A673 (cell line): ENCODE results near the gene IER3. TPM values are rescaled to one million over a fixed set of nuclear protein-coding genes. Genes with fewer than 3 reads are reported as not detected.
A peak's percentile ranks its signal among the peaks of the same experiment; 100 is the strongest.
"Not testable (repeated sequence)": the region's sequence is repeated elsewhere in the genome, so short reads cannot be mapped to it uniquely, and the experiment has no call there.

Source experiments
- BruUV-seq: library from RNA; stranded (reverse); fragments of 400-500 nt; replicated peaks from 2 replicates; lab custom pipeline; 2021; lab: Mats Ljungman, UMichigan
- CTCF ChIA-PET: fragments of 300-600 bp; sonication (Branson Sonifier 250); formaldehyde crosslinking; loops from one replicate; lab custom pipeline; 2022; ENCODE audit warnings: antibody characterized with exemption; lab: Charles Lee
- POLR2A ChIA-PET: fragments of 300-600 bp; sonication (Branson Sonifier 250); formaldehyde crosslinking; loops from one replicate; lab custom pipeline; 2022; ENCODE audit warnings: antibody characterized with exemption; ENCODE audit not compliant: low non-redundant PET; lab: Charles Lee
- DNase-seq: peaks from one replicate; pipeline ENCODE4 v3.0.0-alpha.2; 2015; ENCODE audit warnings: low spot score
- H3K27ac ChIP-seq: fragments of 200-600 bp; sonication (generic); 2 replicates; pipeline ENCODE4 v1.5.1; 2016; ENCODE audit warnings: mixed run types, low read depth, mild to moderate bottlenecking, mixed read lengths, antibody characterized with exemption, low read length; ENCODE audit not compliant: poor library complexity, severe bottlenecking
- H3K27me3 ChIP-seq: fragments of 200-600 bp; sonication (generic); replicated peaks from 2 replicates; pipeline ENCODE4 v1.6.1; 2017; ENCODE audit warnings: mixed run types, low read depth, mild to moderate bottlenecking, mixed read lengths, antibody characterized with exemption, low read length; ENCODE audit not compliant: insufficient read depth, poor library complexity
- H3K36me3 ChIP-seq: fragments of 200-600 bp; sonication (generic); 2 replicates; pipeline ENCODE4 v1.6.1; 2016; ENCODE audit warnings: mixed run types, mild to moderate bottlenecking, mixed read lengths, antibody characterized with exemption, low read length; ENCODE audit not compliant: insufficient read depth, poor library complexity, severe bottlenecking
- H3K4me1 ChIP-seq: fragments of 200-600 bp; sonication (generic); 2 replicates; pipeline ENCODE4 v1.6.1; 2017; ENCODE audit warnings: mixed run types, mild to moderate bottlenecking, mixed read lengths, antibody characterized with exemption, low read length; ENCODE audit not compliant: insufficient read depth, poor library complexity, severe bottlenecking
- H3K4me3 ChIP-seq: fragments of 200-600 bp; sonication (generic); 2 replicates; pipeline ENCODE4 v1.5.1; 2016; ENCODE audit warnings: low read depth, mixed run types, mild to moderate bottlenecking, mixed read lengths, low read length; ENCODE audit not compliant: poor library complexity, severe bottlenecking
- H3K9me3 ChIP-seq: fragments of 200-600 bp; sonication (generic); 2 replicates; pipeline ENCODE4 v1.6.1; 2016; ENCODE audit warnings: mixed run types, low read depth, mild to moderate bottlenecking, mixed read lengths, antibody characterized with exemption, low read length; ENCODE audit not compliant: poor library complexity, severe bottlenecking
- CTCF ChIP-seq: fragments of 300-800, 200-600 bp; sonication (generic); conservative IDR thresholded peaks from 2 replicates; pipeline ENCODE4 v1.5.1; 2017; ENCODE audit warnings: low read depth, mild to moderate bottlenecking, antibody characterized with exemption, low read length, moderate library complexity, mixed read lengths
- EZH2 ChIP-seq: fragments of 200-600 bp; sonication (generic); IDR thresholded peaks from 2 replicates; pipeline ENCODE4 v1.6.1; 2017; ENCODE audit warnings: borderline replicate concordance, low read depth, mild to moderate bottlenecking, mixed read lengths, antibody characterized with exemption, low read length; ENCODE audit not compliant: poor library complexity, severe bottlenecking
- intact Hi-C: fragments of 100-400 bp; cut with micrococcal nuclease; formaldehyde crosslinking; loops from one replicate; pipeline ENCODE4 v1.10.0; 2022; ENCODE audit not compliant: unreplicated experiment
- total RNA-seq: library from RNA; stranded (reverse); gene quantifications from 2 replicates; pipeline ENCODE4 v1.2.3, GENCODE V29; 2021

Gene IER3
- total RNA-seq, 1 experiment from 2014 or later: 34.6 TPM

GRCh38 chr6:30726506-30727413, 17.6 kb downstream of the IER3 start:
- H3K4me1 ChIP-seq: peaks cover 26% of the 10 kb centered on the region
- ChIA-PET CTCF (interaction anchor here (0.6 to 1.0 kb wide), 3 partner anchors 9 to 361 kb away, joined by 3 to 8 read pairs (median 5); no protein-coding TSS in a partner anchor), POLR2A (interaction anchor here (0.5 to 0.7 kb wide), 4 partner anchors 9 to 573 kb away, joined by 3 to 4 read pairs (median 4); partner anchors contain the start of gene MDC1)
- H3K27ac ChIP-seq: peak overlapping the region; percentile 51
- DNase-seq: peak; percentile 22
- H3K9me3 ChIP-seq: no peaks in the 10 kb centered on the region
- peaks cover 65% of the 10 kb centered on the region for H3K36me3 ChIP-seq
- no TSS peak for BruUV-seq
- H3K4me3 ChIP-seq: no peak overlapping the region
- TF ChIP-seq CTCF: no peak
- TF ChIP-seq EZH2: no peak
- intact Hi-C loops: loop anchor here (5.0 kb wide), 2 partner anchors 151 to 361 kb away; no protein-coding TSS in a partner anchor
- H3K27me3 ChIP-seq: no peaks in the 10 kb centered on the region

- TF ChIP-seq CTCF: no peak
- TF ChIP-seq EZH2: no peak
- peaks cover 25% of the 10 kb centered on the region for H3K4me1 ChIP-seq
- DNase-seq: peak; percentile 54
- no peak overlapping the region for H3K4me3 ChIP-seq
- CTCF ChIA-PET: no interaction called here
- peaks cover 68% of the 10 kb centered on the region for H3K36me3 ChIP-seq
- POLR2A ChIA-PET: interaction anchor here (0.6 kb wide), 2 partner anchors 87 to 252 kb away, joined by 4 read pairs; no protein-coding TSS in a partner anchor
- no peak overlapping the region for H3K27ac ChIP-seq
- no peaks in the 10 kb centered on the region for H3K9me3 ChIP-seq
- BruUV-seq: no TSS peak
- intact Hi-C loops: loop anchor here (5.0 kb wide), 2 partner anchors 151 to 361 kb away; no protein-coding TSS in a partner anchor
- no peaks in the 10 kb centered on the region for H3K27me3 ChIP-seq
These were observed 18.4 kb downstream of the IER3 start for GRCh38 chr6:30725713-30726505.

DNA sequence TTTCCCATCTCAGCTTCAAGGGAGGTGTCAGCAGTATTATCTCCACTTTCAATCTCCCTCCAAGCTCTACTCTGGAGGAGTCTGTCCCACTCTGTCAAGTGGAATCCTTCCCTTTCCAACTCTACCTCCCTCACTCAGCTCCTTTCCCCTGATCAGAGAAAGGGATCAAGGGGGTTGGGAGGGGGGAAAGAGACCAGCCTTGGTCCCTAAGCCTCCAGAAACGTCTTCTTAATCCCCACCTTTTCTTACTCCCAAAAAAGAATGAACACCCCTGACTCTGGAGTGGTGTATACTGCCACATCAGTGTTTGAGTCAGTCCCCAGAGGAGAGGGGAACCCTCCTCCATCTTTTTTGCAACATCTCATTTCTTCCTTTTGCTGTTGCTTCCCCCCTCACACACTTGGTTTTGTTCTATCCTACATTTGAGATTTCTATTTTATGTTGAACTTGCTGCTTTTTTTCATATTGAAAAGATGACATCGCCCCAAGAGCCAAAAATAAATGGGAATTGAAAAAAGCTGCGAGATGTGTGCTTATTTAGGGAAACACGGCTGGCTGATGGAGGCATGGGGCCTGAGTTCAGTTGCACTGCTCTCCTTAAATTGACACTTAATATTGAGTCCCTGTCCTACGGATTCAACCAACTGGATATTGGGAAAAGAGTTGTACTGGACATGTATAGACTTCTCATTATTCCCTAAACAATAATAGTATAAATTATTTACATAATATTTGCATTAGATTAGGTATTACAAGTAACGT, 19.3 kb downstream of the IER3 start:
- ChIA-PET CTCF (no interaction called here), POLR2A (no interaction called here)
- H3K27me3 ChIP-seq: no peaks in the 10 kb centered on the region
- H3K4me3 ChIP-seq: no peak overlapping the region
- peaks cover 60% of the 10 kb centered on the region for H3K36me3 ChIP-seq
- TF ChIP-seq CTCF (no peak), EZH2 (no peak)
- intact Hi-C loops: loop anchor here (5.0 kb wide), 2 partner anchors 152 to 362 kb away; no protein-coding TSS in a partner anchor
- no TSS peak for BruUV-seq
- DNase-seq: peak; percentile 28
- H3K27ac ChIP-seq: peak overlapping the region; percentile 7
- peaks cover 21% of the 10 kb centered on the region for H3K4me1 ChIP-seq
- no peaks in the 10 kb centered on the region for H3K9me3 ChIP-seq

DNA sequence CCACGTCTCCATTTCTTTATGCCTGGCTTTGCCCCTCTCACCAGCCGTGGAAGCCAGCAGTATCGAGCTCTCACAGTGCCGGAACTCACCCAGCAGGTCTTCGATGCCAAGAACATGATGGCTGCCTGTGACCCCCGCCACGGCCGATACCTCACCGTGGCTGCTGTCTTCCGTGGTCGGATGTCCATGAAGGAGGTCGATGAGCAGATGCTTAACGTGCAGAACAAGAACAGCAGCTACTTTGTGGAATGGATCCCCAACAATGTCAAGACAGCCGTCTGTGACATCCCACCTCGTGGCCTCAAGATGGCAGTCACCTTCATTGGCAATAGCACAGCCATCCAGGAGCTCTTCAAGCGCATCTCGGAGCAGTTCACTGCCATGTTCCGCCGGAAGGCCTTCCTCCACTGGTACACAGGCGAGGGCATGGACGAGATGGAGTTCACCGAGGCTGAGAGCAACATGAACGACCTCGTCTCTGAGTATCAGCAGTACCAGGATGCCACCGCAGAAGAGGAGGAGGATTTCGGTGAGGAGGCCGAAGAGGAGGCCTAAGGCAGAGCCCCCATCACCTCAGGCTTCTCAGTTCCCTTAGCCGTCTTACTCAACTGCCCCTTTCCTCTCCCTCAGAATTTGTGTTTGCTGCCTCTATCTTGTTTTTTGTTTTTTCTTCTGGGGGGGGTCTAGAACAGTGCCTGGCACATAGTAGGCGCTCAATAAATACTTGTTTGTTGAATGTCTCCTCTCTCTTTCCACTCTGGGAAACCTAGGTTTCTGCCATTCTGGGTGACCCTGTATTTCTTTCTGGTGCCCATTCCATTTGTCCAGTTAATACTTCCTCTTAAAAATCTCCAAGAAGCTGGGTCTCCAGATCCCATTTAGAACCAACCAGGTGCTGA, 20.3 kb downstream of the IER3 start:
- ChIA-PET CTCF (interaction anchor here (0.6 kb wide), 1 partner anchor 8 kb away, joined by 4 read pairs; no protein-coding TSS in a partner anchor), POLR2A (interaction anchor here (0.6 kb wide), 1 partner anchor 78 kb away, joined by 12 read pairs; no protein-coding TSS in a partner anchor)
- Histone ChIP-seq H3K27ac (peak overlapping the region; percentile 7), H3K36me3 (peaks cover 52% of the 10 kb centered on the region), H3K4me3 (peak overlapping the region; percentile 94), H3K4me1 (peaks cover 24% of the 10 kb centered on the region)
- BruUV-seq: TSS peak; percentile 34
- H3K9me3 ChIP-seq, intact Hi-C loops, H3K27me3 ChIP-seq: not testable (repeated sequence)
- DNase-seq: peak; percentile 51
